Measurements from ENCODE around the gene PAX2. TPM values are rescaled to one million over a fixed set of nuclear protein-coding genes. Genes with fewer than 3 reads are reported as not detected.
A peak's percentile ranks its signal among the peaks of the same experiment; 100 is the strongest.

PAX2 gene
- total RNA-seq, 1 donor from 2014 or later = 0.34 TPM

GRCh38 chr10:100877461-100877850 lies 132.1 kb downstream of the PAX2 start:
- Histone ChIP-seq H4K20me1 (ENCODE audit: low read depth) (no peaks in the 10 kb centered on the region), H3K79me2 (ENCODE audit: low read depth) (no peaks in the 10 kb centered on the region), H3K27me3 (peaks cover 17% of the 10 kb centered on the region), H3K36me3 (no peaks in the 10 kb centered on the region), H3F3A (ENCODE audit: low read depth) (peaks cover 31% of the 10 kb centered on the region), H3K4me1 (peaks cover 55% of the 10 kb centered on the region), H3K9me3 (ENCODE audit: low read depth) (no peaks in the 10 kb centered on the region), H2AFZ (replicated peaks) (no peak overlapping the region), H3K4me3 (no peak overlapping the region), H3K27ac (no peak overlapping the region), H3K9ac (no peak overlapping the region), H3K4me2 (no peak overlapping the region)
- Mint-ChIP-seq H3K27me3 (ENCODE audit: insufficient read depth, low read depth) (peaks cover 11% of the 10 kb centered on the region), H3K9me3 (no peaks in the 10 kb centered on the region), H3K36me3 (no peaks in the 10 kb centered on the region), H3K4me1 (peaks cover 74% of the 10 kb centered on the region), H3K4me3 (no peak overlapping the region), H3K27ac (no peak overlapping the region)
- TF ChIP-seq EZH2 (IDR thresholded peaks at IDR 0.05) = no peak
- no peak for TF ChIP-seq CTCF (IDR thresholded peaks at IDR 0.05)
- DNase-seq (ENCODE audit: low spot score) = no peak

GRCh38 chr10:100878291-100878910 lies 133.0 kb downstream of the PAX2 start:
- no peak overlapping the region for H3K4me2 ChIP-seq
- Mint-ChIP-seq H3K27ac (peak overlapping the region; percentile 28), H3K9me3 (no peaks in the 10 kb centered on the region), H3K27me3 (ENCODE audit: insufficient read depth, low read depth) (peaks cover 9% of the 10 kb centered on the region), H3K36me3 (no peaks in the 10 kb centered on the region), H3K4me1 (peaks cover 71% of the 10 kb centered on the region), H3K4me3 (no peak overlapping the region)
- peak; percentile 91 for DNase-seq (ENCODE audit: low spot score)
- H3K4me3 ChIP-seq = no peak overlapping the region
- H3K4me1 ChIP-seq = peaks cover 51% of the 10 kb centered on the region
- H3K27me3 ChIP-seq = peaks cover 17% of the 10 kb centered on the region
- H3F3A ChIP-seq (ENCODE audit: low read depth) = peaks cover 22% of the 10 kb centered on the region
- TF ChIP-seq EZH2 (IDR thresholded peaks at IDR 0.05) = peak; percentile 48
- TF ChIP-seq EZH2phosphoT487 (IDR thresholded peaks at IDR 0.05) = peak; percentile 19
- TF ChIP-seq CTCF (IDR thresholded peaks at IDR 0.05) = peak; percentile 87
- no peaks in the 10 kb centered on the region for H3K9me3 ChIP-seq (ENCODE audit: low read depth)
- H3K27ac ChIP-seq = no peak overlapping the region
- H2AFZ ChIP-seq (replicated peaks) = peak overlapping the region; percentile 45
- no peaks in the 10 kb centered on the region for H3K79me2 ChIP-seq (ENCODE audit: low read depth)
- no peaks in the 10 kb centered on the region for H3K36me3 ChIP-seq
- H3K9ac ChIP-seq = no peak overlapping the region
- H4K20me1 ChIP-seq (ENCODE audit: low read depth) = no peaks in the 10 kb centered on the region

Other genes starting within 250 kb of the PAX2 start
- 8.8 and 11.6 TPM in 2 replicates for gene SEC31B, start 225.7 kb upstream of the PAX2 start, total RNA-seq (ENCODE audit: low replicate concordance)
- 124 and 144 TPM in 2 replicates for gene NDUFB8, start 215.7 kb upstream of the PAX2 start, total RNA-seq (ENCODE audit: low replicate concordance)
- 24.2 and 26.4 TPM in 2 replicates for gene HIF1AN, start 209.6 kb upstream of the PAX2 start, total RNA-seq (ENCODE audit: low replicate concordance)
- gene SLF2, start 167.4 kb downstream of the PAX2 start, total RNA-seq (ENCODE audit: low replicate concordance) = 15.5 and 19.5 TPM in 2 replicates
- gene SEMA4G, start 223.9 kb downstream of the PAX2 start, total RNA-seq (ENCODE audit: low replicate concordance) = 2.3 and 5.4 TPM in 2 replicates
- gene MRPL43, start 241.9 kb downstream of the PAX2 start, total RNA-seq (ENCODE audit: low replicate concordance) = 24.5 and 55.8 TPM in 2 replicates
- gene TWNK, start 242.0 kb downstream of the PAX2 start, total RNA-seq (ENCODE audit: low replicate concordance) = 6.4 and 7.1 TPM in 2 replicates